Fibroblast of lung (primary cell): Measurements from ENCODE around the gene TASOR2. TPM values are rescaled to one million over a fixed set of nuclear protein-coding genes. Genes with fewer than 3 reads are reported as not detected.
A peak's percentile ranks its signal among the peaks of the same experiment; 100 is the strongest.

Source experiments
- DNase-seq, 2 donors: peaks; one replicate each; pipeline versions ENCODE4 v3.0.0 to v3.0.0-alpha.2; 2010; ENCODE audit warnings: low read depth in 2 of 2
- H2AFZ ChIP-seq: 2 replicates; pipeline ENCODE4 v1.5.1; 2012; ENCODE audit warnings: low read length, control low read depth, inconsistent platforms
- H3K27ac ChIP-seq: 2 replicates; pipeline ENCODE4 v1.5.1; 2011; ENCODE audit warnings: low read length, control low read depth; ENCODE audit not compliant: insufficient read depth
- H3K27me3 ChIP-seq: 2 replicates; pipeline ENCODE4 v1.5.1; 2011; ENCODE audit warnings: mild to moderate bottlenecking, low read length; ENCODE audit not compliant: control insufficient read depth, insufficient read depth
- H3K36me3 ChIP-seq: 2 replicates; pipeline ENCODE4 v1.5.1; 2011; ENCODE audit warnings: low read length; ENCODE audit not compliant: control insufficient read depth, insufficient read depth
- H3K4me1 ChIP-seq: 2 replicates; pipeline ENCODE4 v1.5.1; 2011; ENCODE audit warnings: low read length; ENCODE audit not compliant: control insufficient read depth, insufficient read depth; ENCODE audit errors: extremely low read depth
- H3K4me2 ChIP-seq: 2 replicates; pipeline ENCODE4 v1.5.1; 2011; ENCODE audit warnings: low read length, control low read depth; ENCODE audit not compliant: insufficient read depth; ENCODE audit errors: extremely low read depth
- H3K4me3 ChIP-seq, 4 experiments: fragments of 200-600 bp in 1 of 4; sonication (generic) in 1 of 4; replicated peaks in 1 of 4; 2 replicates each; pipeline ENCODE4 v1.5.1; 2011 to 2016; ENCODE audit warnings: low read length in 4 of 4, low read depth in 3 of 4, mild to moderate bottlenecking in 3 of 4, control low read depth in 2 of 4, inconsistent platforms in 1 of 4, mixed read lengths in 1 of 4; ENCODE audit not compliant: insufficient read depth in 1 of 4; ENCODE audit errors: control extremely low read depth in 1 of 4
- H3K79me2 ChIP-seq: 2 replicates; pipeline ENCODE4 v1.5.1; 2012; ENCODE audit warnings: mild to moderate bottlenecking, low read length, inconsistent platforms; ENCODE audit not compliant: control insufficient read depth, insufficient read depth
- H3K9ac ChIP-seq: 2 replicates; pipeline ENCODE4 v1.5.1; 2011; ENCODE audit warnings: mild to moderate bottlenecking, low read length, control low read depth; ENCODE audit not compliant: insufficient read depth
- H3K9me3 ChIP-seq: 2 replicates; pipeline ENCODE4 v1.5.1; 2012; ENCODE audit warnings: low read depth, low read length; ENCODE audit not compliant: control insufficient read depth, insufficient read depth
- H4K20me1 ChIP-seq: 2 replicates; pipeline ENCODE4 v1.5.1; 2011; ENCODE audit warnings: low read length; ENCODE audit not compliant: control insufficient read depth, insufficient read depth; ENCODE audit errors: extremely low read depth
- CTCF ChIP-seq, 2 donors: IDR thresholded peaks in 1 of 2; conservative IDR thresholded peaks in 1 of 2; 1 replicate in 1 of 2; 2 replicates in 1 of 2; pipeline ENCODE4 v1.5.1; 2011 to 2012; ENCODE audit warnings: low read length in 2 of 2, control low read depth in 1 of 2, inconsistent platforms in 1 of 2, low read depth in 1 of 2, mild to moderate bottlenecking in 1 of 2
- EZH2 ChIP-seq: IDR thresholded peaks from 2 replicates; pipeline ENCODE4 v1.5.1; 2012; ENCODE audit warnings: low read length, control low read depth, mild to moderate bottlenecking; ENCODE audit errors: missing control alignments
- polyA minus RNA-seq: library from RNA; depleted of rRNA, polyadenylated mRNA; stranded (reverse); fragments of >200 nt; gene quantifications from 2 replicates; pipeline ENCODE4 v1.2.3, GENCODE V29; 2011; ENCODE audit warnings: low replicate concordance
- polyA plus RNA-seq, 2 donors: library from polyadenylated mRNA; depleted of rRNA in 1 of 2; stranded (reverse) in 1 of 2; unstranded in 1 of 2; fragments of >200 nt; gene quantifications; 2 replicates each; pipeline ENCODE4 v1.2.1, GENCODE V29; 2011 to 2012; ENCODE audit warnings: missing spikeins in 1 of 2
- total RNA-seq: library from RNA; depleted of rRNA; stranded (reverse); fragments of >200 nt; gene quantifications from 2 replicates; pipeline ENCODE4 v1.2.1, GENCODE V29; 2014

TASOR2 gene
- 77.9 and 85.3 TPM in 2 replicates for total RNA-seq
- 37.0 and 41.1 TPM in 2 replicates for polyA plus RNA-seq
- polyA plus RNA-seq (2012): 17.4 and 21.2 TPM in 2 replicates
- polyA minus RNA-seq: 8.4 and 14.6 TPM in 2 replicates

GRCh38 chr10:5684318-5684970, at the start of gene TASOR2:
TASOR2 (plus strand) TSS chr10:5684838; CDS start chr10:5720643, 35,805 bp downstream.
- Histone ChIP-seq H3K79me2 (peaks cover 45% of the 10 kb centered on the region), H3K27ac (peak within 1 kb of the TSS; percentile 87), H4K20me1 (no peaks in the 10 kb centered on the region), H3K36me3 (no peaks in the 10 kb centered on the region), H3K27me3 (no peaks in the 10 kb centered on the region), H3K4me3 (peak within 1 kb of the TSS; percentile 80 to 94 (median 90)), H2AFZ (peak within 1 kb of the TSS; percentile 90), H3K4me2 (peak within 1 kb of the TSS; percentile 62), H3K9me3 (no peaks in the 10 kb centered on the region), H3K4me1 (no peaks in the 10 kb centered on the region), H3K9ac (peak within 1 kb of the TSS; percentile 87)
- peak; percentile 95 to 98 for DNase-seq
- TF ChIP-seq EZH2 (no peak), CTCF (conservative IDR thresholded peaks at IDR 0.05 in 1 of 2, IDR thresholded peaks at IDR 0.05 in 1 of 2; ENCODE audit: low read depth in 1 of 2, low read length in 2 of 2) (no peak)

- no peak overlapping the region for H3K4me2 ChIP-seq
- H3K36me3 ChIP-seq: no peaks in the 10 kb centered on the region
- H3K4me1 ChIP-seq: peaks cover 2% of the 10 kb centered on the region
- no peaks in the 10 kb centered on the region for H3K9me3 ChIP-seq
- no peaks in the 10 kb centered on the region for H3K27me3 ChIP-seq
- H3K4me3 ChIP-seq: no peak overlapping the region
- DNase-seq: no peak
- H3K27ac ChIP-seq: no peak overlapping the region
- no peaks in the 10 kb centered on the region for H4K20me1 ChIP-seq
- H3K79me2 ChIP-seq: no peaks in the 10 kb centered on the region
- H2AFZ ChIP-seq: no peak overlapping the region
- H3K9ac ChIP-seq: no peak overlapping the region
- no peak for TF ChIP-seq CTCF (conservative IDR thresholded peaks at IDR 0.05 in 1 of 2, IDR thresholded peaks at IDR 0.05 in 1 of 2; ENCODE audit: low read depth in 1 of 2, low read length in 2 of 2)
- no peak for TF ChIP-seq EZH2
These were observed 49.7 kb upstream of the TASOR2 start for GRCh38 chr10:5634918-5635317.

GRCh38 chr10:5638494-5638893, 46.1 kb upstream of the TASOR2 start:
- no peak for TF ChIP-seq CTCF (conservative IDR thresholded peaks at IDR 0.05 in 1 of 2, IDR thresholded peaks at IDR 0.05 in 1 of 2; ENCODE audit: low read depth in 1 of 2, low read length in 2 of 2)
- TF ChIP-seq EZH2: no peak
- no peaks in the 10 kb centered on the region for H3K9me3 ChIP-seq

More at GRCh38 chr10:5638494-5638893, 46.1 kb upstream of the TASOR2 start:
- no peak overlapping the region for H2AFZ ChIP-seq
- no peak overlapping the region for H3K4me2 ChIP-seq
- no peaks in the 10 kb centered on the region for H4K20me1 ChIP-seq
- no peaks in the 10 kb centered on the region for H3K4me1 ChIP-seq
- no peaks in the 10 kb centered on the region for H3K27me3 ChIP-seq
- H3K4me3 ChIP-seq: no peak overlapping the region
- H3K36me3 ChIP-seq: peaks cover 5% of the 10 kb centered on the region
- H3K9ac ChIP-seq: no peak overlapping the region
- H3K79me2 ChIP-seq: no peaks in the 10 kb centered on the region
- DNase-seq: no peak
- no peak overlapping the region for H3K27ac ChIP-seq
